OCI-LY3 (cell line): Measurements from ENCODE around the gene TCAIM.

Source experiments
- CTCF ChIP-seq: fragments of 200-600, 300-600 bp; sonication (generic); IDR thresholded peaks from 2 replicates; pipeline ENCODE4 v1.5.1; 2014; ENCODE audit warnings: antibody characterized with exemption, low read length, low read depth
- EZH2phosphoT487 ChIP-seq: fragments of 200-600 bp; shearing (Covaris generic); IDR thresholded peaks from 2 replicates; pipeline ENCODE4 v1.6.1; 2018; ENCODE audit warnings: antibody characterized with exemption, mixed run types, low read depth

- TF ChIP-seq CTCF = no peak
- no peak for TF ChIP-seq EZH2phosphoT487
Observed at GRCh38 chr3:44444896-44445691, 106.5 kb downstream of the TCAIM start.
